HG02571 (cell line): ENCODE measurements around the gene N4BP3.
A peak's percentile ranks its signal among the peaks of the same experiment; 100 is the strongest.
"Not testable (repeated sequence)": the region's sequence is repeated elsewhere in the genome, so short reads cannot be mapped to it uniquely, and the experiment has no call there.

Experiments
- ATAC-seq: cut with Tn5 transposase; IDR thresholded peaks from one replicate; pipeline ENCODE4 v1.9.1; 2021; ENCODE audit warnings: mild to moderate bottlenecking, moderate library complexity; ENCODE audit not compliant: unreplicated experiment

N4BP3 gene, protein sequence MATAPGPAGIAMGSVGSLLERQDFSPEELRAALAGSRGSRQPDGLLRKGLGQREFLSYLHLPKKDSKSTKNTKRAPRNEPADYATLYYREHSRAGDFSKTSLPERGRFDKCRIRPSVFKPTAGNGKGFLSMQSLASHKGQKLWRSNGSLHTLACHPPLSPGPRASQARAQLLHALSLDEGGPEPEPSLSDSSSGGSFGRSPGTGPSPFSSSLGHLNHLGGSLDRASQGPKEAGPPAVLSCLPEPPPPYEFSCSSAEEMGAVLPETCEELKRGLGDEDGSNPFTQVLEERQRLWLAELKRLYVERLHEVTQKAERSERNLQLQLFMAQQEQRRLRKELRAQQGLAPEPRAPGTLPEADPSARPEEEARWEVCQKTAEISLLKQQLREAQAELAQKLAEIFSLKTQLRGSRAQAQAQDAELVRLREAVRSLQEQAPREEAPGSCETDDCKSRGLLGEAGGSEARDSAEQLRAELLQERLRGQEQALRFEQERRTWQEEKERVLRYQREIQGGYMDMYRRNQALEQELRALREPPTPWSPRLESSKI

DNA sequence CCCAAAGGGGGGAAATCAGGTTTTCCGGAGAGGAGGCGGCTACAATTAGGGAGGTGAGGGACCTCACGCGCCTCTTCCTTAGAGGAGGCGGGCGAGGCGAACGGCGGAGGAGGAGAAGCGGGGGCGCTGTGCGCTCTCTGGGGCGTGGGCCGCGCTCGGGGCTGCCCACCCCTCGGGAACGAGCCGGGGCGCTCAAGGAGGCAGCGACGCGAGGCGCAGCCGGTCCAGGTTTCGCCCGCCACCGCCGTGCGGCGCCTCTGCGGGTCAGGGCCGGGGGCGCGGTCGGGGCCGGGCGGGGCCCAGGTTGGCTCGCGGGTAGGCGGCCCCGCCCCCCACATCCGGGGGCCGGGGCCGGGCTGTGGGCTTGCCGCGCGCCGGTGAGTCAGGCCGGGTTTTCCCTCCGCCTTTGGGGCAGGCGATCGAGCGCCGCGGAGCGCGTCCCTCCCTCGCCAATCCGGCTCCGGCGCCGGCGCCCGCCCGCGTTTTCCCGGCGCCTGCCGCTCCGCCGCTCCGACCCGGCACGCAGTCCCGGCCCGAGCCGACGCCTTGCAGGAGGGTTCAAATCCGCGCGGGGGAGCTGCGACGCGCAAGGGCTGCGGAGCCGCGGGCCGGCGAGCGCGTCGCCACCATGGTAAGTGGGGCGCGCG is at the start of gene N4BP3:
TSS of gene N4BP3 (plus strand) at position 392 of the 647 bp plus-strand sequence. CDS start 6,052 bp downstream, outside the sequence.
- ATAC-seq: peak; percentile 49

DNA sequence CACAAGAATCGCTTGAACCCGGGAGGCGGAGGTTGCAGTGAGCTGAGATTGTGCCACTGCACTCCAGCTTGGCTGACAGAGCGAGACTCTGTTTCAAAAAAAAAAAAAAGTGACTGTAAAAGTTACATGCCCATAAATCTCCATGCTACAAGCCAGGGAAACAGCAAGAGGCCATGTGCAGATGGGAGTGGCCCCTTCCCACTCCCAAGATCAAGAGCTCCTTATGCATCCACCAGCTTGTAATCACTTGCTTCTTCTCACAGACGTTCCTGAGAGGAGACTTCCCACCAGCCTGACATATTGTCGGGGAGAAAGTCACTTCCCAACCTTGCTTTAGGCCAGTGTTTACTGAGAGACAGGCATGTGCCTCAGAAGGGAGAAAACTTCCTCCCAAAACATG is 45.6 kb upstream of the N4BP3 start:
- ATAC-seq: no peak

DNA sequence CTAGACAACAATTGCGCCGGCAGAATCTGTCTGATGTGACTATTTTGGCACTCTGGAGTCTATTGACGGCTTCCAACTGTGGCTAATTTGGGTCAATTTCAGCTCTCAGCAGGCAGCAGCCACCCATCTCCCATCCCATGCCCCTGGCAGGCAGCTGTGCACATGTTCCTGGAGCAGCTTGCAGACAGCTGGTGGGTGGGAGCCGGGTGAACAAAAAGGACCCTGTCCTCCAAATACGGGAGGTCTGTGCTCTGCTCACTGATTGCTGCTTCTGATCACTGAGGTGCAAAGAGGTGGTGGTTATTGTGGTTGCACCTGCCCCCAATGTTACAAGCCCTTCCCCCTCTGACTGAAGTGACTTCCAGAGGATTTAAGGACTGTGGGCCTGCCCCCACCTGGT is 45.0 kb upstream of the N4BP3 start:
- ATAC-seq: no peak

DNA sequence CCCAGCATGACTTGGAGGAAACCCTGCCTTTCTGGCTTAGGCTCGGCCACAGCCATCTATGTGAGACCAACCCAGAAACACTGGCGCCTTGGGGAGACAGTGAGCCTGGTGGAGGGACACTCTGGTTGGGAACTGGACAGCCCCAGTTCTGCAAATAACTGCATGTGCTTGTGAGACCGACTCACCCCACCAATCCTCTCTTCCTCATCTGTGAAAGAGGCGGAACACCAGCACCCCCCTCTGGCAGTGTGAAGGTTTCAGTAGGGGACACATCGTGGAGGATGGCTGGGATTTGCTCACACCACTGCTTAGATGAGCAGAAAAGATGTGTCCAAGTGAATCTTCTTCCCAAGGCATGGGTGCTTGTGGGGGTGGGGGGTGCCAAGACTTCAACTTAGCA is 43.4 kb upstream of the N4BP3 start:
- ATAC-seq: no peak

DNA sequence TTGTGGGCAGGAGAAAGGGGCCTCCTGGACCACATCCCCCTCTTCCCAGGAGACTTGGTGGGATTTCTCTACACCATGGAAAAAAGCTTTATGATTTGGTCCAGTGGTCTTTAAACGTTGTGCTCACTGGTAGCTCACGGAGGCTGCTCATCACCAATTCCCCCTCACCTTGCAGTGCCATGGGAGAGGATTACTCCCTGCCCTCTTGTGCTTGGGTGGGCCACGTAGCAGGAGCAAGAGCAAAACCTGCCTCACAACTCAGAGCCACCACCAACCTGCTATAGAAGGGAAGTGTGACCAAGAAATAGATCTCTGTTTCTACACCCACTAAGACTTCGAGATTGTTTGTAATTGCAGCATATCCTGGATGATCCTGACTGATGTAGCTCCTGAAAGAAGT is 42.2 kb upstream of the N4BP3 start:
- no peak for ATAC-seq

DNA sequence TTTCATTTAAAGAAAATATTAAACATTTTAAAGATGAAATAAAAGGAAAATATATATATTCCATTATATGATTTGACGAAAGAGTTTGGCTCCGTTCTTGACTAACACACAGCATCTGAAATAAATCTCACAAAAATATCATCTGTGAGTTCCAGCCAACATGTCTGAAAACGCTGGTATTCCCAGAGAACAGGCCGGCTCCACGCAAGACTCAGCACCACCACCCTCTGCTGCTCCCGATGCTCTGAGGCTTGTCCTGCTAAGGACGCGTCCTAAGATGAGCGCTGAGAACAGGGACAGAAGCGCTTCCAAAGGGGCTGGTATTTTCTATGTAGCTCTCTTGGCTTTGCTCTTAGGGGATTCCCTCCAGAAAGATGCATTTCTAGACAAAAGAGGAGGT is 40.6 kb upstream of the N4BP3 start:
- no peak for ATAC-seq

DNA sequence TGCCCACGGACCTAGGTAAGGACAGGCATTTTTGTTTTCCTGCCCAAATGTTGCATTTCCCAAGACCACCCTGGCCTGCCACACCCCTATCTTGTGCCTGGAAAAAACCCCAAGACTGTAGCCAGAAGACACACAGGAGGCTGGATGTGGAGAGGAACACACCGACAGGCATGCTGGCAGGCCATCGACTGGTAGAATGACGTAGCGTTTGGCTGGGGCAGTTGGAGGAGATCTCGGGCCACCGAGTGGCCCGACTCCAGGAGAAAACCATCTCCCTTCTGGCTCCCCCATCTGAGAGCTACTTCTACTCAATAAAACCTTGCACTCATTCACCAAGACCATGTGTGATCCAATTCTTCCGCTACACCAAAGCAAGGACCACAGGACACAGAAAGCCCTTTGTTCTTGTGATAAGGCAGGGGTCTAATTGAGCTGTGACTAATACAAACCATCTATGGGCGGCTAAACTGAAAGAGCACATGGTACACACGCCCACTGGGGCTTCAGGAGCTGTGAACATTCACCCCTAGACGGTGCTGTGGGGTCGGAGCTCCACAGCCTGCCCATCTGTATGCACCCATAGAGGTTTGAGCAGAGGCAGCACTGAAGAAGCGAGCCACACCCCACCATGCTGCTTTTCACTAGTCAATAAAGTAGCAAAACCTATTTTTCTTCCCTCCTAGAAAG is 38.9 kb upstream of the N4BP3 start:
- no peak for ATAC-seq

DNA sequence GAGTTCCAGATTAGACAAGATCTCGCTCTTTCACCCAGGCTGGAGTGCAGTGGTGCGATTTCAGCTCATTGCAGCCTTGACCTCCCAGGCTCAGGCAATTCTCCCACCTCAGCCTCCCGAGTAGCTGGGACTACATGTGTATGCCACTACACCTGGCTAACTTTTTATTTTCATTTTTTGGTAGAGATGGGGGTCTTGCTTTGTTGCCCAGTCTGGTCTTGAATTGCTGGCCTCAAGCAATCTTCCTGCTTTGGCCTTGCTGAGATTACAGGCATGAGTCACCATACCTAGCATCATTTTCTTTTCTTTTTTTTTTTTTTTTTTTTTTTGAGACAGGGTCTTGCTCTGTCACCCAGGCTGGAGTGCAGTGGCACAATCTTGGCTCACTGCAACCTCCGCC is 36.4 kb upstream of the N4BP3 start:
- ATAC-seq: not testable (repeated sequence)

DNA sequence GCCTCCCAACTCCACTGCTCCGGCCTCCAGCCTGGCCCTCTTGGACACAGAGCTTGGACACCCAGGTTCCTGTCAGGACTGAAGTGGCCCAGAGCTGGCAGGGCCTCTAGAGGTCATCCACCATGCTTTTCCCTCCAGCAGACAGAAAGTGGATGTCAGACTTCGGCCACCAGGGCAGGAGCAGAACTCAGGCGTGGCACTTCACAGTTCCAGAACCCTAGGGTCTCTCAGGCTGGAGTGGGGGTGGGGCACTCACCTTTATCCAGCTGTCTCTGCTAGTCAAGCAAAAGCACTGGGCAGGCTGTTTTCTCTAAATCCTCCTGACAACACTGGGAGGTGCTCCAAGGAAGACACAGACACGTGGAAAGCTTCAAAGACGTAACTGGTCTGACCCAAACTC is 35.6 kb upstream of the N4BP3 start:
- ATAC-seq: no peak

DNA sequence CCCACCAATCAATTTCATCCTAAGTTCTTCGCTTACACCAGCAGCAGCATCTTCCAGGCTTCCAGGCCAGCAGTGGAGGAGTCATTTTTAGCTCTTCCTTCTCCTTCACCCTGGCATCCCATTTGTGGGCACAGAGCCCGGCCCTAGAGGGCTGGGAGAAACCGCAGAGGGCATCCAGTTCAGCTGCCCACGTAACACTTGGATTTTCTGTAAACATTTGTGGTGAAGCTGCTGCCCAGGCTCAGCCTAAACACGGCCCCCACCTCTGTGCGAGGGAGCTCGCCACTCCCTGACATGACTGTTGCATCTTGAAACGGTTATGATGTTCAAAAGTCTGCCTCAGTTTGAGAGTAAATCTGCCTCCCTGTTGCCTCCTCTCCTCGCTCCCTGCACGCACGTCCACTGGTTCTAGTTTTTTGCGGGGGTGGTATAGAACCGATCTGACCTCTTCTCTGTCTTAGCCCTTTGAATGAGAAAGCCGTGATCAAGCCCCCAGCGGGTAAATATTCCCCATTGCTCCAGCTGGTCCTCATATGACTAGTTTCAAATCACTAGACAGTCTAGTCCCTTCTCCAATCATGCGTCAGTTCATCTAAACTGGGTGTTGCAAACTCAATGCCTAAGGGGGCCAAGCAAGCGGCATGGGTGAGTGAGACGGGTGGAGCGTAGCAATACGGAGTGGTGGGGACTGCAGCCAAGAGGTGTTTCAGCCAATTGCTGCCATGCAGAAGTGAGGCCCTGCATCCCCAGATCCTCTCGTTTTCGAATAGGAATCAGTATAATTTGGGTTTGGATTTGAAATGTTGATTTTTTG is 34.9 kb upstream of the N4BP3 start:
- ATAC-seq: no peak

DNA sequence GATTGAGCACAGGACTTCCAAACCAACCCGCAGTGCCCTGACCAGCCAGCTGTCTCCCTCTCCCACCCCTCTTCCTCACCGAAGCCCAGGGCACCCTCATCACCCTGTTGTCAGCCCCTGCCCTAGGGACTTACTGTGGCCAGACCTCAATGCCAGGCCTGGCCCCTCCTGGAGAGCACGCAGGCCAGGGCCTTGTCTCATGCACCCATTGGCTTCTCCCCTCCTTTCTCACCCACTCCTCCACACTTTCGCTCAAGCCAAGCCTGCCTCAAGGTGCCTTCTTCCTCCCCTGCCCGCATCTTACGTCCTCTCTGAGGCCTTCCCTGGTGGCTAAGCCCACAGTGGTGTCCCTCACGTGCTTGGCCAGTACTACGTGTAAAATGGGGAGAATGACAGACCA is 33.3 kb upstream of the N4BP3 start:
- ATAC-seq: no peak

DNA sequence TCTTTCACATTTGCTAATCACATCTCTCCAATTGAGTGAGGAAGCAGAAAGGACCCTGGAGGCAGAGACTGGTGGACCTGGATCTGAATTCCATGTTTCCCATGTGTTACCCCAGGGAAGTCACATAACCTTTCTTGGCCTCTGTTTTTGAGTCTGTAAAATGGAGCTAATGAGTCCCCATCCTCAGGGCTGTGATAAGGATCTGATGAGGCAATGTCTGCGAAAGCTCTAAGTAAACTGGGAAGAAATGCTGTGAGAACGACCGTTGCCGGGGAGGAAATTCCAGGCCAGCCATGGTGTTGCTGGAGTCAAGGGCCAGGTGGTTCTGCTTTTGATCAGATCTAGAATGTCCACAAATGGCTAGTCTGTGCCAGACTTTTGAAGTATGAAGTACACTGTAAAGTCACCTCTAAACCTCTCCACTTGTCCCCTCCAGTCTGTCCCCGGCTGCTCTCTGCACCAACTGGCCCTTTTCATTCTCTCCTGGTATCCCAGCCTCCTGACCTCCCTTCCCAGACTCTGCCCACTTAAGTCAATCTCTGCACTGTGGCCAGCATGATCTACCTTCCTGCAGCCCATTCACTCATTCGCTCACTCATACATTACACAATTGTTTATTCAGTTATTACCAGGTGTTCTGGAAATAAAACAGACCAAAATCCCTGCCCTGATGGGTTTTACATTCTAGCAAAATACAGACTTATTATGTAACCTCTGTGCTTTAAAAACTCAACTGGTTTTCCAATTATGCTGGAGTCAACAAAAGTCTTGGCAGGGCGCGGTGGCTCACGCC is 32.5 kb upstream of the N4BP3 start:
- no peak for ATAC-seq

DNA sequence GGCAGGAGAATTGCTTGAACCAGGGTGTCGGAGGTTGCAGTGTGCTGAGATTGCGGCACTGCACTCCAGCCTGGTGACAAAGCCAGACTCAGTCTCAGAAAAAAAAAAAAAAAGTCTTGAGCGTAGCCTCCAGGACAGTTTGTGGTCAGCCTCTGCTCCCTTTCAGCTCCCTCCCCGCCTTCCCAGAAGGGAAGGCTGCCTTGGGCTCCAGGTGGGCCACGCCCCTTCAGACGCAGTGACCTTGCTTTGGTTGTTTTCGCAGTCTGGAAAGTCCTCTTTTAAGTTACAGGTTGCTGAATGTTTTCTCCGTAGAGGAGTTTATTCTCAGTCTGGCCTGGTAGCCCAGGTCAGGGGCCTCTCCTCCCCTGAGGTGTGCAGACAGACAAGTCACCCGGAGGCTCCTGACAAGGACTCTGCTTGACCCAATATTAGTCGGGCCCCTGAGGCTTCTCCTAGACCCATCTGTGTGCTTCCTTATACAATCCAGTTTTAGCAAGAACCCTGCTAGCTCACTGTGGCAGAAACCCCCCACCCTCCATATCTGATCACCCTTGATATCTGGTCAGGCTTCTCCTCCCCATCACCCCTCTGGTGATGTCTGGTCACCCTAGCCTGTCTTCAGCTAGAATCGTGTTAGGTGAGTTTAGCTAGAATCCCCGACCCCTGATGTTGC is 31.6 kb upstream of the N4BP3 start:
- no peak for ATAC-seq

DNA sequence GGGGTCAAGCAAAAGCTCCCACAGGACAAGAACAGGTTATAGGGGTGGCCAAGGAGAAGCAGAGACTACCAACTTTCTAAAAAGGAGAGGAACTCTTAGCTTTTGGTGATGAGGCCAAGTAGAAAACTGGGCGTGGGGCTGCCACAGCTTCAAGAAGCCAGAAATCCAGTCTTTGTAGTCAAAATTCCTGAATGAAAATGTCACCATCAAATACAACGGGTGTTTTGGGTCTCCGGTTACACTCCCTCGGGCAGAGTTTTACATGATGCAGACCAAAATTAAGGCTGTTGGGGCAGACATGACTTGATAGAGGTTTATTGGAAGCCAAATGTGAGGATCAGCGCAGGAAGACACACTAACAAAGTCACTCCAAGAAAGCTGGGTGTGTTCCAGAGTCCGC is 29.4 kb upstream of the N4BP3 start:
- ATAC-seq: no peak

DNA sequence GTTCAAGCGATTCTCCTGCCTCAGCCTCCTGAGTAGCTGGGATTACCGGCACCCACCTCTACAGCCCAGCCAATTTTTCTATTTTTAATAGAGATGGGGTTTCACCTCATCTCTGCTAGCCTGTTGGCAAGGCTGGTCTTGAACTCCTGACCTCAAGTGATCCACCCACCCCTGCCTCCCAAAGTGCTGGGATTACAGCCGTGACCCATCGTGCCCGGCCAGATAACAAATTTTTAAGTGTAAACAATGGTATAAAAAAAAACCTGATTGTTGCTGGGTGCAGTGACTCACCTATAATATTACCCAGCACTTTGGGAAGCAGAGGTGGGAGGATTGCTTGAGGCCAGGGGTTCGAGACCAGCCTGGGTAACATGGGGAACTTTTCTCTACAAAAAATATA is 28.0 kb upstream of the N4BP3 start:
- ATAC-seq: no peak

DNA sequence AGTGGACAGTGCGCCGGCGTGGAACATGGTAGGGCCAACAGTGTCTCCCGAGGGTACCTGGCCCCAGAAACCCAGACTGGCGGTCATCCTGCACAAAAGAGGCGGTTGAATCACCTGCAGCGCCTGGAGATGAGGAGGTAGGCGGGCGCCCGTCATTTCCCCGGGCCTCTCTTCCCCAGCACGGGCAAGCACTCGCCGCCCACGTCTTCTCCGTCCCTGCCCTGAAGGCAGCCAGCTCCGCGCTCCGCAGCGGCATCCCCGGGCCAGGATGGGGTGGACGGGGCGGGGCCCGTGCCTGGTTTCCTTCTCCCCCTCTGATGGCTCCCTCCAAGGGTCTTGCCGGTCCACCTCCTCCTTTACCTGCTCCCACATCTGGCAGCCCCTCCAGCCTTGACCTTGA is 27.1 kb upstream of the N4BP3 start:
- ATAC-seq: no peak

DNA sequence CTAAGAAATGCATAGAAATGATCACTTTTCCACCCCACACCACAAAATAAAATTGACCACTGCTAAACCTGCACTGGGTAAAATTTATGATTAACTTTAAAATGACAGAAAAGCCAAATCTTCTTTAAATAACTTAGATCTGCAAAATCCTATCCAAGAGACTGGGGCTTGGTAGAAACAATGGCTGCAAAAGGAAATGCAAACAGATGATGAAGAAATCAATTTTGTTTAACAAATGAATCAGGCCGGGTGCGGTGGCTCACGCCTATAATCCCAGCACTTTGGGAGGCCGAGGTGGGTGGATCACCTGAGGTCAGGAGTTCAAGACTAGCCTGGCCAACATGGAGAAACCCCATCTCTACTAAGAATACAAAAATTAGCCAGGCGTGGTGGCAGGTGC is 26.1 kb upstream of the N4BP3 start:
- ATAC-seq: not testable (repeated sequence)

DNA sequence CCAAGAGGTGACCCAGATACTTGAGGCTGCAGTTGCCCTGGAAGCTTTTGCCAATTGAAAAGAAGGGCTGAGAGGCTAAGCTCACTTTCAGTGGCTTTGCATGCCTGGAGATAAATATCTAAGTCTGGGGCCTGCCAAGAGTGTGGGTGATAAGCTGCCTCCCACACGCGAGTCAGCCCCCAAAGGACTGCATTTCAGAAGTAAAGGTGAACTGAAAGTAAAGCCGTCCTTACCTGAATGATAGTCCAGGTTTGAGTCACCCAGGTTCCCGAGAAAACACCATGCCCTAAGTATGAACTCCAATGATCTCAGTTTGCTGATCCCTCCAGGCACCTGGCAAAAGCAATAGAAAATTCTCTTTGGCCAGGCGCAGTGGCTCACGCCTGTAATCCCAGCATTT is 22.5 kb upstream of the N4BP3 start:
- no peak for ATAC-seq

DNA sequence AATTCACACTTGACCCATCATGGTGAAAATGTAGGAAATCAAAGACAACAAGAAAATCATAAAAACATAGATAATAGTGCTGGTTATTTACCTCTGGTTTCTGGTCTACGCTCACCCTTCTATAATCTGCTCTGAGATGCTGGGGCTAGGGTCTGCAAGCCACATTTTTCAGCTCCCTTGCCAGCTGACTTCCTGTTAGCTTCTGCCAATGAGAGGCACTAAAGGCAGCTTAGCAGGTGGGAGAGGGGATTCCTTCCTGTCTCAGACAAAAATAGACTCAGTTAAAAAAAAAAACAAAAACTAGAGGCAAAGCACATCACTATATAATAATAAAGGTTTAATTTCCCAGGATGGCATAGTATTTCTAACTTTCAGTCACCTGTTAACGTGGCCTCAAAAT is 20.2 kb upstream of the N4BP3 start:
- no peak for ATAC-seq

DNA sequence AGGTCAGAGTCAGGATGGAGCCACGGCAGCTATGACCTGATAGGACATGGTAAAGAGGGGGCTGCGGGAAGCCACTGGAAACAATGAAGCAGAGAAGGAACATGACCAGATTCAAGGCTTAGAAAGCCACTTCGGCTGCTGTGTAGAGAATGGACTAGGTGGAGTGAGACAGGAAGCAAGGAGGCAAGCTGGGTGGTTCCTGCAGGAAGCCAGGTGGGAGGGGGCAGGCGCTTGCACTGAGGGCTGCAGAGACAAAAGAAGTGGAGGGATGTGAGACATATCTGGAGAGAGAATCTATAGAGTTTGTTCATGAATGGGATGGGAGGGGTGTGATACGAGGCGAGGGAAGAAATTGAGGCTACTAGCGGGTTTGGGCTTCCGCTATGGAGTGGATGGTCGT is 19.0 kb upstream of the N4BP3 start:
- no peak for ATAC-seq
